Vagina (tissue), 2 donors: ENCODE results near the gene SEC22B.
"Not testable (repeated sequence)": the region's sequence is repeated elsewhere in the genome, so short reads cannot be mapped to it uniquely, and the experiment has no call there.

ENCODE experiments used
- CTCF ChIP-seq, 3 experiments: fragments of 450-650 bp in 2 of 3; fragments of 200-600 bp in 1 of 3; sonication (generic) in 1 of 3; IDR thresholded peaks; one replicate each; pipeline ENCODE4 v1.5.1; 2017 to 2019; ENCODE audit warnings: antibody characterized with exemption in 3 of 3, mild to moderate bottlenecking in 2 of 3, moderate library complexity in 2 of 3
- POLR2A ChIP-seq, 2 donors: fragments of 450-650 bp; IDR thresholded peaks; one replicate each; pipeline ENCODE4 v1.6.1; 2017; ENCODE audit warnings: antibody characterized with exemption in 2 of 2, mild to moderate bottlenecking in 2 of 2, moderate library complexity in 2 of 2

- not testable (repeated sequence) for TF ChIP-seq CTCF, POLR2A (IDR thresholded peaks at IDR 0.05)
Observed at GRCh38 chr1:120182176-120182707, 5.9 kb upstream of the SEC22B start.
